OCI-LY3 (cell line): ENCODE results near the gene CARD14.

Experiments
- H2AFZ ChIP-seq: fragments of 200-600, 300-600 bp; shearing (Covaris generic); 2 replicates; pipeline ENCODE4 v1.6.0; 2014; ENCODE audit warnings: antibody characterized with exemption, low read depth, low read length
- H3K27ac ChIP-seq: fragments of 200-600, 300-600 bp; sonication (generic); 2 replicates; pipeline ENCODE4 v1.5.1; 2014; ENCODE audit warnings: mild to moderate bottlenecking, low read length, moderate library complexity, mixed read lengths
- H3K27me3 ChIP-seq: fragments of 200-600, 300-600 bp; sonication (generic); 2 replicates; pipeline ENCODE4 v1.6.1; 2014; ENCODE audit warnings: low read depth, low read length, mixed read lengths
- H3K36me3 ChIP-seq: fragments of 200-600, 300-600 bp; sonication (generic); replicated peaks from 2 replicates; pipeline ENCODE3; 2014; ENCODE audit warnings: low read depth, low read length, mixed read lengths
- H3K4me1 ChIP-seq: fragments of 300-600, 200-600 bp; sonication (generic); 2 replicates; pipeline ENCODE4 v1.6.1; 2014; ENCODE audit warnings: low read length, mixed read lengths
- H3K4me2 ChIP-seq: fragments of 200-600, 300-600 bp; sonication (generic); 2 replicates; pipeline ENCODE4 v1.6.1; 2014; ENCODE audit warnings: low read length, mixed read lengths
- H3K4me3 ChIP-seq: fragments of 300-600, 200-600 bp; sonication (generic); 2 replicates; pipeline ENCODE4 v1.5.1; 2014; ENCODE audit warnings: antibody characterized with exemption, mild to moderate bottlenecking, low read length, moderate library complexity
- H3K79me2 ChIP-seq: fragments of 300-600, 200-600 bp; shearing (Covaris generic); 2 replicates; pipeline ENCODE4 v1.6.1; 2014; ENCODE audit warnings: mild to moderate bottlenecking, low read length, mixed read lengths
- H3K9ac ChIP-seq: fragments of 300-600, 200-600 bp; shearing (Covaris generic); 2 replicates; pipeline ENCODE4 v1.6.0; 2014; ENCODE audit warnings: mild to moderate bottlenecking, low read length, moderate library complexity
- H3K9me3 ChIP-seq: fragments of 200-600, 300-600 bp; shearing (Covaris generic); 2 replicates; pipeline ENCODE4 v1.6.1; 2014; ENCODE audit warnings: low read length, mixed read lengths; ENCODE audit not compliant: insufficient read depth
- H4K20me1 ChIP-seq: fragments of 200-600, 300-600 bp; sonication (generic); 2 replicates; pipeline ENCODE4 v1.6.1; 2016; ENCODE audit warnings: low read length, mixed read lengths; ENCODE audit not compliant: insufficient read depth
- EZH2phosphoT487 ChIP-seq: fragments of 200-600 bp; shearing (Covaris generic); IDR thresholded peaks from 2 replicates; pipeline ENCODE4 v1.6.1; 2018; ENCODE audit warnings: antibody characterized with exemption, mixed run types, low read depth
- TF ChIP-seq, protein P1 (sequence below): fragments of 200-600, 300-600 bp; sonication (generic); IDR thresholded peaks from 2 replicates; pipeline ENCODE4 v1.5.1; 2014; ENCODE audit warnings: antibody characterized with exemption, low read length, low read depth

Gene CARD14

DNA sequence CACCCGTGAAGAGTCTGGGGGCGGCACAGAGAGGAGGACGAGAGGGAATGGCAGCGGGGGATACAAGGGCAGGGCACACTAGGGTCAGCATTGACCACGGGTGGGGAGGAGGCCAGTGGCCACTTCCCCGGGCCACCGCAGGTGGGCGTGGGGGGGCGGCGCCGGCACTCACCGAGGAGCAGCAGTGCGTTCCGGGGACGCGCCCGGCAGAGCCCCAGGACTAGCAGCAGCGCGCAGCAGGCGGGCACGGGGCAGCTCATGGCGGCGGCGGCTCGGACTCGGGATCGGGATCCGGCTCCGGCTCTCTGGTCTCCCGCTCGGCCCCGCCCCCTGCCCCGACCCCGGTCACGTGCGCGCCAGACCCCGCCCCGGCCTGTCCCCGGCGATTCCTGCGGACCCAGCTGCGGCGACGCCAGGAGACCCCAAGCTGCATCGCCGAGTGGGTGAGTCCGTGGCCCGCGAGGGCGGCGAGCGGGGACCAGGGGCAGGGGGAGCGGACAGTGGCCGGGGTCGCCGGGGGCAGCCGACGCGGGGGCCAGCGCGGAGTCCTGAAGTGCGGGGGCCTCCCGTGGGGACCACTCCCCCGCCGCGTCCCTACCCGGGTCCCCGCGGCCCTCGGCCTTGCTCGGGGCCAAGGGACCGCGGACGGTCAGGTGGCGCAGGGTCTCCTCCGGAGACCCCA lies 50.4 kb downstream of the CARD14 start, which contains the start of the genes SGSH and SLC26A11:
SGSH (minus strand) TSS at position 280 of the 682 bp plus-strand sequence; CDS start at position 260, 20 bp downstream.
SLC26A11 (plus strand) TSS at position 374 of the 682 bp plus-strand sequence. CDS start 1,134 bp downstream, outside the sequence.
- Histone ChIP-seq H3K79me2 (peaks cover 17% of the 10 kb centered on the region), H4K20me1 (peaks cover 18% of the 10 kb centered on the region), H3K4me3 (peak within 1 kb of the TSS; percentile 85), H3K27me3 (no peaks in the 10 kb centered on the region), H3K4me2 (peak within 1 kb of the TSS; percentile 86), H3K4me1 (peaks cover 7% of the 10 kb centered on the region; the same call in 1 of the 2 replicates), H3K27ac (peak within 1 kb of the TSS; percentile 69), H3K9me3 (no peaks in the 10 kb centered on the region), H3K36me3 (peaks cover 27% of the 10 kb centered on the region), H3K9ac (peak within 1 kb of the TSS; percentile 84), H2AFZ (peak within 1 kb of the TSS; percentile 37; the same call in 1 of the 2 replicates)
- TF ChIP-seq EZH2phosphoT487 = no peak
- TF ChIP-seq, protein P1, sequence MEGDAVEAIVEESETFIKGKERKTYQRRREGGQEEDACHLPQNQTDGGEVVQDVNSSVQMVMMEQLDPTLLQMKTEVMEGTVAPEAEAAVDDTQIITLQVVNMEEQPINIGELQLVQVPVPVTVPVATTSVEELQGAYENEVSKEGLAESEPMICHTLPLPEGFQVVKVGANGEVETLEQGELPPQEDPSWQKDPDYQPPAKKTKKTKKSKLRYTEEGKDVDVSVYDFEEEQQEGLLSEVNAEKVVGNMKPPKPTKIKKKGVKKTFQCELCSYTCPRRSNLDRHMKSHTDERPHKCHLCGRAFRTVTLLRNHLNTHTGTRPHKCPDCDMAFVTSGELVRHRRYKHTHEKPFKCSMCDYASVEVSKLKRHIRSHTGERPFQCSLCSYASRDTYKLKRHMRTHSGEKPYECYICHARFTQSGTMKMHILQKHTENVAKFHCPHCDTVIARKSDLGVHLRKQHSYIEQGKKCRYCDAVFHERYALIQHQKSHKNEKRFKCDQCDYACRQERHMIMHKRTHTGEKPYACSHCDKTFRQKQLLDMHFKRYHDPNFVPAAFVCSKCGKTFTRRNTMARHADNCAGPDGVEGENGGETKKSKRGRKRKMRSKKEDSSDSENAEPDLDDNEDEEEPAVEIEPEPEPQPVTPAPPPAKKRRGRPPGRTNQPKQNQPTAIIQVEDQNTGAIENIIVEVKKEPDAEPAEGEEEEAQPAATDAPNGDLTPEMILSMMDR = no peak; the same call in 1 of the 2 replicates

DNA sequence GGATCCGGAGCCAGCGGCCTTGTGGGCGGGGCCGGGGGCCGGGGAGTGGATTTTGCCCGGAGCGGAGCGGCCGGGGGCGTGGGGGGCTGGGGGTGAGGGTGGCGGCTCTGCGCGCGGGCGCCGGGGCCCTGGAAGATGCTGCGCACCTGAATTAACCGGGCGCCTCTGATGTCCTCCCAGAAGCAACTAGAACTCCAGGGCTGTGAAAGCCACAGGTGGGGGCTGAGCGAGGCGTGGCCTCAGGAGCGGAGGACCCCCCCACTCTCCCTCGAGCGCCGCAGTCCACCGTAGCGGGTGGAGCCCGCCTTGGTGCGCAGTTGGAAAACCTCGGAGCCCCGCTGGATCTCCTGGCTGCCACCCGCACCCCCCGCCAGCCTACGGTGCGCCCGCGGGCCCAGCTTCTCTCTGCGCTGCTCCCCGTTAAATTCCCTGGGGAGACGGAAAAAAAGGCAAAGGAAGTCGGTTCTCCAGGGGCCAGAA lies 50.9 kb downstream of the CARD14 start:
- Histone ChIP-seq H3K4me2 (peak overlapping the region; percentile 86), H3K4me1 (peaks cover 7% of the 10 kb centered on the region; the same call in 1 of the 2 replicates), H3K79me2 (peaks cover 17% of the 10 kb centered on the region), H3K36me3 (peaks cover 25% of the 10 kb centered on the region), H2AFZ (no peak overlapping the region), H3K27me3 (no peaks in the 10 kb centered on the region), H3K9me3 (no peaks in the 10 kb centered on the region), H3K4me3 (peak overlapping the region; percentile 85), H4K20me1 (peaks cover 18% of the 10 kb centered on the region), H3K9ac (peak overlapping the region; percentile 84), H3K27ac (no peak overlapping the region)
- TF ChIP-seq EZH2phosphoT487 = no peak
- TF ChIP-seq, protein P1 = no peak

DNA sequence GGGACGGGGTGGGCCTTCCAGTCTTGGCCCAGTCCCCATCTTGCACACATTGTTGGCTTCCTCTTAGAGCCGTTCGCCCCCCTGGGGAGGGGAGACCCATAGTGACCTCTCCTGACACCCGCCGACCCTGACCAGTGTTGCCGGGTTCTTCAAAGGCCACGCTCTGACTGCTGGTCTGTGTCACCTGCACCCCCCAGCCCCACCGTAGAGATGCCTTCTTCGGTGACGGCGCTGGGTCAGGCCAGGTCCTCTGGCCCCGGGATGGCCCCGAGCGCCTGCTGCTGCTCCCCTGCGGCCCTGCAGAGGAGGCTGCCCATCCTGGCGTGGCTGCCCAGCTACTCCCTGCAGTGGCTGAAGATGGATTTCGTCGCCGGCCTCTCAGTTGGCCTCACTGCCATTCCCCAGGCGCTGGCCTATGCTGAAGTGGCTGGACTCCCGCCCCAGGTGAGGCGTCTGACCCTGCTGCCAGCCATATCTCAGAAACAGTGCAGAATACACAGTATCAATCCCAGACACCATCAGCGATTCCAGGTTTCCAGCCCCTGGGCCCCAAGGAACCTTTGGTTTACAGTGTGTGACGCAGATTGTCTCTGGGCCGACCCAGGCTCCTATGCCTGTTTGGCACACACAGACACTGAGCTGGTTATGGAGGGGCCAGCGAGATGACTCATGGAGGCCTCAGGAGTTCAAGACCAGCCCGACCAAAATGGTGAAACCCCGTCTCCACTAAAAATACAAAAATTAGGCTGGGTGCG lies 51.7 kb downstream of the CARD14 start:
- peaks cover 20% of the 10 kb centered on the region for H3K36me3 ChIP-seq
- H3K9ac ChIP-seq = no peak overlapping the region
- H3K9me3 ChIP-seq = no peaks in the 10 kb centered on the region
- H2AFZ ChIP-seq = no peak overlapping the region
- H4K20me1 ChIP-seq = peaks cover 18% of the 10 kb centered on the region
- H3K4me1 ChIP-seq = peaks cover 7% of the 10 kb centered on the region; the same call in 1 of the 2 replicates
- H3K4me2 ChIP-seq = peak overlapping the region; percentile 86
- peaks cover 17% of the 10 kb centered on the region for H3K79me2 ChIP-seq
- TF ChIP-seq, protein P1 = no peak
- TF ChIP-seq EZH2phosphoT487 = no peak
- peak overlapping the region; percentile 85 for H3K4me3 ChIP-seq
- H3K27me3 ChIP-seq = no peaks in the 10 kb centered on the region
- H3K27ac ChIP-seq = no peak overlapping the region
